Pancreas (tissue), 10 donors: ENCODE data around the gene SCD5. TPM values are rescaled to one million over a fixed set of nuclear protein-coding genes. Genes with fewer than 3 reads are reported as not detected.

ENCODE experiments used
- ATAC-seq, 4 donors: fragments of 200-7000 bp; cut with Tn5 transposase; one replicate each; pipeline versions ENCODE4 v1.8.0 to v1.9.1; 2020; ENCODE audit warnings: mild to moderate bottlenecking in 4 of 4, moderate library complexity in 4 of 4
- DNase-seq, 6 donors: peaks; one replicate each; pipeline ENCODE4 v3.0.0-alpha.2; 2020
- FAIRE-seq: peaks from 2 replicates; lab custom pipeline; 2012; peaks lifted over from hg19 to GRCh38; lab: Jason Lieb, UNC
- H3K27ac ChIP-seq, 4 donors: fragments of 200-600 bp; sonication (generic); 1 replicate in 3 of 4; 2 replicates in 1 of 4; pipeline versions ENCODE4 v1.5.0 to v1.8.0; 2020
- H3K27me3 ChIP-seq, 4 donors: fragments of 200-600 bp; one replicate each; pipeline ENCODE4 v1.8.0; 2021
- H3K36me3 ChIP-seq, 3 donors: fragments of 200-600 bp; sonication (generic) in 1 of 3; one replicate each; pipeline versions ENCODE4 v1.5.0 to v1.8.0; 2020 to 2021
- H3K4me1 ChIP-seq, 3 donors: fragments of 200-600 bp; one replicate each; pipeline ENCODE4 v1.8.0; 2021
- H3K4me3 ChIP-seq, 4 donors: fragments of 200-600 bp; sonication (generic) in 2 of 4; one replicate each; pipeline versions ENCODE4 v1.5.0 to v1.8.0; 2020 to 2021
- H3K9me3 ChIP-seq, 4 donors: fragments of 200-600 bp; one replicate each; pipeline ENCODE4 v1.8.0; 2021
- WGBS, 2 donors: extraction: QIAGEN DNeasy Blood & Tissue Kit; methylation state at CpG; one replicate each; pipeline ENCODE4 v1.1.7; 2013; 5-methylcytosine and 5-hydroxymethylcytosine counted together
- intact Hi-C, 3 donors: fragments of 100-400 bp; cut with DNase I; formaldehyde crosslinking; loops; one replicate each; pipeline versions ENCODE4 v1.11.1 to v1.14.2; 2022
- polyA plus RNA-seq, 2 donors: library from polyadenylated mRNA; stranded (reverse); fragments of 200-250 nt; gene quantifications; one replicate each; pipeline ENCODE4 v1.2.3, GENCODE V29; 2013
- total RNA-seq, 6 donors: library from RNA; stranded (reverse); fragmentation: NEBNext Ultra II Directional in 4 of 6; extraction: Animal tissue kit (Norgen Biotek cat#: 25700) in 4 of 6; gene quantifications; one replicate each; pipeline versions ENCODE4 v1.2.1 to v1.2.4, GENCODE V29; 2021 to 2023
- TF ChIP-seq, protein P1 (sequence below), 4 donors: fragments of 200-600 bp; sonication (generic) in 3 of 4; IDR thresholded peaks; one replicate each; pipeline versions ENCODE4 v1.5.0 to v1.8.0; 2021; ENCODE audit warnings: antibody characterized with exemption in 4 of 4
- donor health status: healthy with polysubstance abuse.
- donor health status: DM: no; HTN: no; CAD: no; lungs with moderate emphysema.
- donor health status: DM: no; HTN: no; CAD: no.
- donor health status: control.
- donor health status: control.
- donor health status: Bipolar disorder and iron deficiency.
- donor health status: DM: yes; HTN: yes; CAD: no.
- donor health status: DM: no; HTN: no; CAD: no.
- donor health status: DM: no; HTN: no; CAD: no.
- donor health status: DM: yes; HTN: yes; CAD: no.

SCD5 gene
- total and polyA plus RNA-seq, 8 donors = 19.1 to 58.3 (median 31.3) TPM

DNA sequence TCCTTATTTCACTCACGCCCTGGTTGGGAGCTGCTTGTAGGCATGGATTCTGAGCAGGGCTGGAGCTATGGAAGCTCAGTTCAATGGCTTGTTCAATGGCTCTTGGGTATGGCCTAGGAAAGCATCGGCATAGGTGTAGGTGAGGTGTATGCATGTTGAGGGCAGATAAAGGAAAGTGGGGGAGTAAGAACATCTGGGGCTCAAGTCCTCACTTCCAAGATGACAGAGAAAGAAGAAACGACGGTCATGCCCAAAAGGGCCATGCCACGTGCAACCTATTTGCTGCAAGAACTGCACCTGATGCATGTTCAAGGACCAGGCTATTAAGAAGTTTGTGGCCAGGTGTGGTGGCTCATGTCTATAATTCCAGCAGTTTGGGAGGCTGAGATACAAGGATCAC is 23.4 kb downstream of the SCD5 start:
- Histone ChIP-seq H3K9me3 (no peaks in the 10 kb centered on the region), H3K27me3 (no peaks in the 10 kb centered on the region), H3K36me3 (no peaks in the 10 kb centered on the region), H3K27ac (no peak overlapping the region), H3K4me3 (no peak overlapping the region), H3K4me1 (peaks cover 2 to 3% (median 3%) of the 10 kb centered on the region in 3 donors)
- TF ChIP-seq, protein P1, sequence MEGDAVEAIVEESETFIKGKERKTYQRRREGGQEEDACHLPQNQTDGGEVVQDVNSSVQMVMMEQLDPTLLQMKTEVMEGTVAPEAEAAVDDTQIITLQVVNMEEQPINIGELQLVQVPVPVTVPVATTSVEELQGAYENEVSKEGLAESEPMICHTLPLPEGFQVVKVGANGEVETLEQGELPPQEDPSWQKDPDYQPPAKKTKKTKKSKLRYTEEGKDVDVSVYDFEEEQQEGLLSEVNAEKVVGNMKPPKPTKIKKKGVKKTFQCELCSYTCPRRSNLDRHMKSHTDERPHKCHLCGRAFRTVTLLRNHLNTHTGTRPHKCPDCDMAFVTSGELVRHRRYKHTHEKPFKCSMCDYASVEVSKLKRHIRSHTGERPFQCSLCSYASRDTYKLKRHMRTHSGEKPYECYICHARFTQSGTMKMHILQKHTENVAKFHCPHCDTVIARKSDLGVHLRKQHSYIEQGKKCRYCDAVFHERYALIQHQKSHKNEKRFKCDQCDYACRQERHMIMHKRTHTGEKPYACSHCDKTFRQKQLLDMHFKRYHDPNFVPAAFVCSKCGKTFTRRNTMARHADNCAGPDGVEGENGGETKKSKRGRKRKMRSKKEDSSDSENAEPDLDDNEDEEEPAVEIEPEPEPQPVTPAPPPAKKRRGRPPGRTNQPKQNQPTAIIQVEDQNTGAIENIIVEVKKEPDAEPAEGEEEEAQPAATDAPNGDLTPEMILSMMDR (IDR thresholded peaks at IDR 0.05) = no peak
- intact Hi-C loops = no loop called here
- ATAC-seq = no peak
- DNase-seq = no peak
- WGBS, 2 donors = 85 to 90% methylated on average over 5 of the region's 5 CpGs
- no peak for FAIRE-seq

DNA sequence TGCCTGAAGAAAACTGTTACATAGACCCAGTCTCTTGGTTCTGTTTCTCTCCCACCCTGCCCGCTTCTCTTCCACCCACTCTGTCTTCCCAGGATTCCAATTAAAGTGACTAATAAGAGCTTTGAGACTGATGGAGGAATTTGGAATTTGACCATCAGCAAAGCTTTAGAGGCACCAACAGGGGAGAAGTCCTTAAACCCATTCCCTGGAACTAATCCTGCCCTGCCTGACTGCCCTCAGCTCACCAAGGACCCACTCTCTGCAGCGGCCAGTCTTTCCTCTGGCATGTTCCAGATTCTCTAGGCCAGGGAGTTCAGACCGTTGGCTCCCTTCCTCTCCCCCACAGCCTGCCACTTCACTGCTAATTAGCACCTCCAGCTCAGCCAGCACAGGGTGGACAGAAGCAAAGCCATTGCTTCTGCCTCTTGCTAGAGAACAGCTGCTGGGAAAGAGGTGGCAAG is 23.9 kb downstream of the SCD5 start:
- TF ChIP-seq, protein P1 (IDR thresholded peaks at IDR 0.05) = no peak
- no peaks in the 10 kb centered on the region for H3K9me3 ChIP-seq
- H3K4me1 ChIP-seq = no peaks in the 10 kb centered on the region
- H3K27ac ChIP-seq = no peak overlapping the region
- WGBS, 2 donors = 59 to 73% methylated on average over 3 of the region's 3 CpGs
- intact Hi-C loops = no loop called here
- FAIRE-seq = no peak
- H3K4me3 ChIP-seq = no peak overlapping the region
- H3K27me3 ChIP-seq = no peaks in the 10 kb centered on the region
- no peaks in the 10 kb centered on the region for H3K36me3 ChIP-seq
- no peak for DNase-seq
- ATAC-seq = peak in 1 of 4 donors; percentile 32

DNA sequence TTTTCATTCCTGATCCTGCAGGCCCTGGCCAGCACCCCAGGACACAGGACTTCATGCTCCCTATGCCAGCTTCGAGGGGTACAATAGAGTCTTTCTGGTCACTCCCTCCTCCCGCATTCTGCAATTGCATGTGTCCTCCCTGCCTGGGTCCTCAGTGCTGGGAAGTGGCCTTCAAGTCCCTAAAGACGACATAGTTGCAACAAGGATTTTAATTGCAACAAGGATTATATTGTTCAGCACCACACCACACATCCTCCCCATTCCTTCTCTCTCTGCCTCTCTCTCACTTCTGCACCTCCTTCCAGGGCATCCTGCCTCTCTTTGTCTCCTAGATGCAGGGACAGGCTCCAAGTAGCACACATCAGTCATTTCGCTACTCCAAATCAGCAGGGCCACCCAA is 25.5 kb downstream of the SCD5 start:
- H3K27me3 ChIP-seq = no peaks in the 10 kb centered on the region
- DNase-seq (no peak), ATAC-seq (no peak), FAIRE-seq (no peak)
- WGBS, 2 donors = 69 to 73% methylated on average over 4 of the region's 4 CpGs
- intact Hi-C loops = no loop called here
- H3K27ac ChIP-seq = no peak overlapping the region
- H3K4me1 ChIP-seq = no peaks in the 10 kb centered on the region
- H3K4me3 ChIP-seq = no peak overlapping the region
- H3K36me3 ChIP-seq = no peaks in the 10 kb centered on the region
- TF ChIP-seq, protein P1 (IDR thresholded peaks at IDR 0.05) = no peak
- H3K9me3 ChIP-seq = no peaks in the 10 kb centered on the region

DNA sequence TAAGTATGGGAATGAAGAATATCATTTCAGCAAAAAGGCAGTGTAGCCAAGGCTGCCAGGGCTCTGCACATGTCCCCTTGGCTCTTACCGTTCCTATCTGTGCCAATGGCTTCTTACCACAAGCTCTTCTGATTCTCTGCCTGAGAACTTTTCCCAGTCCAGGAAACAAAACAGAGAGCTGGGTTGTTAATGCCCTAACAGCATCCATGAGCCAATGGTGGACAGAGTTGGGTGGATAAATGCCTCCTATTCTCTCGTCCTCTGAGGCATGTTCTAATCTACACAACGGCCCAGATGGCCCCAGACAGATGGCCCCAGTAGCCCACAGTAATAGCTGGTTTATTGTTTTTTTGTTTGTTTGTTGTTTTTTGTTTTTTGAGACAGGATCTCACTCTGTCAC is 28.0 kb downstream of the SCD5 start:
- no peaks in the 10 kb centered on the region for H3K36me3 ChIP-seq
- no peak for DNase-seq
- H3K27ac ChIP-seq = no peak overlapping the region
- H3K9me3 ChIP-seq = no peaks in the 10 kb centered on the region
- no peaks in the 10 kb centered on the region for H3K4me1 ChIP-seq
- no peak overlapping the region for H3K4me3 ChIP-seq
- H3K27me3 ChIP-seq = no peaks in the 10 kb centered on the region
- intact Hi-C loops = no loop called here
- ATAC-seq = no peak
- TF ChIP-seq, protein P1 (IDR thresholded peaks at IDR 0.05) = no peak
- FAIRE-seq = no peak
- 84 to 87% methylated on average over 3 of the region's 3 CpGs for WGBS, 2 donors

DNA sequence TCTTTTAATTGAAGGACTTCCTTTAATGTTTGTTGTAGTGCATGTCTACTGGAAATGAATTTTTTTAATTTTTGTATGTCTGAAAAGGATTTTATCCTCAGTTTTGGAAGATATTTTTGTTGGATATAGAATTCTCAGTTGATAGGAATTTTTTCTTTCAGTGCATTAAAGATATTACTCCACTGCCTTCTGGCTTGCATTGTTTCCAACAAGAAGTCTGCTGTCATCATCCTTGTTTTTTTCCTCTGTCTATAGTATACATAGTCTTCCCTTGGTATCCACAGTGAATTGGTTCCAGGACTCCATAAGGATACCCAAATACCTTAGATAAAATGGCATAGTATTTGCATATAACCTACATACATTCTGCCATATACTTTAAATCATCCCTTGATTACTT is 33.5 kb downstream of the SCD5 start:
- TF ChIP-seq, protein P1 (IDR thresholded peaks at IDR 0.05) = no peak
- DNase-seq = no peak
- no peaks in the 10 kb centered on the region for H3K27me3 ChIP-seq
- H3K4me3 ChIP-seq = no peak overlapping the region
- intact Hi-C loops = no loop called here
- no peaks in the 10 kb centered on the region for H3K4me1 ChIP-seq
- no peak overlapping the region for H3K27ac ChIP-seq
- no peak for ATAC-seq
- H3K9me3 ChIP-seq = no peaks in the 10 kb centered on the region
- no peak for FAIRE-seq
- H3K36me3 ChIP-seq = no peaks in the 10 kb centered on the region
